Astrocyte (in vitro differentiated cells and primary cell): ENCODE measurements around the gene ZNF546. TPM values are rescaled to one million over a fixed set of nuclear protein-coding genes. Genes with fewer than 3 reads are reported as not detected.

Experiments
- DNase-seq: peaks from one replicate; pipeline ENCODE4 v3.0.0-alpha.2; 2010; ENCODE audit warnings: low read depth
- FAIRE-seq: peaks from 2 replicates; lab custom pipeline; 2011; peaks lifted over from hg19 to GRCh38; lab: Jason Lieb, UNC
- H2AFZ ChIP-seq: 2 replicates; pipeline ENCODE4 v1.6.0; 2012; ENCODE audit warnings: low read depth, low read length, inconsistent platforms
- H3K27ac ChIP-seq: 2 replicates; pipeline ENCODE4 v1.5.1; 2011; ENCODE audit warnings: low read depth, low read length, inconsistent platforms
- H3K27me3 ChIP-seq: 2 replicates; pipeline ENCODE4 v1.6.0; 2011; ENCODE audit warnings: low read length, inconsistent platforms; ENCODE audit not compliant: insufficient read depth
- H3K36me3 ChIP-seq: 2 replicates; pipeline ENCODE4 v1.5.1; 2011; ENCODE audit warnings: low read length, inconsistent platforms; ENCODE audit not compliant: insufficient read depth
- H3K4me1 ChIP-seq: 2 replicates; pipeline ENCODE4 v1.5.1; 2011; ENCODE audit warnings: low read length, inconsistent platforms; ENCODE audit not compliant: insufficient read depth
- H3K4me2 ChIP-seq: 2 replicates; pipeline ENCODE4 v1.6.0; 2012; ENCODE audit warnings: low read length, inconsistent platforms
- H3K4me3 ChIP-seq: 2 replicates; pipeline ENCODE4 v1.5.1; 2011; ENCODE audit warnings: low read depth, mild to moderate bottlenecking, low read length, inconsistent platforms; ENCODE audit not compliant: insufficient read depth
- H3K79me2 ChIP-seq: 2 replicates; pipeline ENCODE4 v1.6.0; 2012; ENCODE audit warnings: mild to moderate bottlenecking, low read length, inconsistent platforms; ENCODE audit not compliant: insufficient read depth
- H3K9ac ChIP-seq: 2 replicates; pipeline ENCODE4 v1.6.0; 2012; ENCODE audit warnings: mild to moderate bottlenecking, low read length, inconsistent platforms
- H3K9me3 ChIP-seq: 2 replicates; pipeline ENCODE4 v1.5.1; 2012; ENCODE audit warnings: low read depth, mild to moderate bottlenecking, low read length, inconsistent platforms; ENCODE audit not compliant: insufficient read depth
- H4K20me1 ChIP-seq: 2 replicates; pipeline ENCODE4 v1.6.0; 2012; ENCODE audit warnings: low read length, inconsistent platforms; ENCODE audit not compliant: insufficient read depth
- H3K27ac Mint-ChIP-seq: one replicate; pipeline ENCODE4 v1.8.0; 2021; ENCODE audit warnings: mild to moderate bottlenecking, mixed read lengths; ENCODE audit not compliant: unreplicated experiment
- H3K27me3 Mint-ChIP-seq: one replicate; pipeline ENCODE4 v1.8.0; 2021; ENCODE audit warnings: low read depth, mixed read lengths; ENCODE audit not compliant: unreplicated experiment
- H3K36me3 Mint-ChIP-seq: one replicate; pipeline ENCODE4 v1.8.0; 2021; ENCODE audit warnings: low read depth, mixed read lengths; ENCODE audit not compliant: unreplicated experiment
- H3K4me1 Mint-ChIP-seq: one replicate; pipeline ENCODE4 v1.8.0; 2021; ENCODE audit warnings: low read depth, mixed read lengths; ENCODE audit not compliant: unreplicated experiment
- H3K4me3 Mint-ChIP-seq: one replicate; pipeline ENCODE4 v1.8.0; 2021; ENCODE audit warnings: mild to moderate bottlenecking, moderate library complexity, mixed read lengths; ENCODE audit not compliant: unreplicated experiment
- H3K9me3 Mint-ChIP-seq: one replicate; pipeline ENCODE4 v1.8.0; 2021; ENCODE audit warnings: mild to moderate bottlenecking, mixed read lengths; ENCODE audit not compliant: unreplicated experiment
- CTCF ChIP-seq: IDR thresholded peaks from 2 replicates; pipeline ENCODE4 v1.5.1; 2011; ENCODE audit warnings: low read depth, mild to moderate bottlenecking, inconsistent platforms, low read length, moderate library complexity; ENCODE audit not compliant: insufficient read depth
- EZH2 ChIP-seq: IDR thresholded peaks from 2 replicates; pipeline ENCODE4 v1.6.1; 2012; ENCODE audit warnings: mild to moderate bottlenecking, low read length, inconsistent platforms; ENCODE audit not compliant: insufficient read depth
- total RNA-seq: library from RNA; stranded (reverse); gene quantifications from 2 replicates; pipeline ENCODE4 v1.2.1, GENCODE V29; 2021

ZNF546 gene
- total RNA-seq, 1 donor from 2014 or later = 3.0 TPM

GRCh38 chr19:39986643-39987042 lies 10.2 kb upstream of the ZNF546 start:
- Histone ChIP-seq H3K4me1 (no peaks in the 10 kb centered on the region), H3K4me2 (no peak overlapping the region), H3K79me2 (peaks cover 34% of the 10 kb centered on the region), H3K9ac (no peak overlapping the region), H3K9me3 (peaks cover 4% of the 10 kb centered on the region), H3K27me3 (no peaks in the 10 kb centered on the region), H3K27ac (no peak overlapping the region), H4K20me1 (peaks cover 14% of the 10 kb centered on the region), H3K4me3 (no peak overlapping the region), H3K36me3 (peaks cover 8% of the 10 kb centered on the region), H2AFZ (no peak overlapping the region)
- Mint-ChIP-seq H3K27ac (no peak overlapping the region), H3K27me3 (no peaks in the 10 kb centered on the region), H3K36me3 (peaks cover 19% of the 10 kb centered on the region), H3K9me3 (peaks cover 17% of the 10 kb centered on the region), H3K4me3 (no peak overlapping the region), H3K4me1 (no peaks in the 10 kb centered on the region)
- FAIRE-seq = no peak
- DNase-seq = no peak
- TF ChIP-seq CTCF (no peak), EZH2 (no peak)

GRCh38 chr19:39987167-39987566 lies 9.7 kb upstream of the ZNF546 start:
- Mint-ChIP-seq H3K27me3 (no peaks in the 10 kb centered on the region), H3K4me1 (no peaks in the 10 kb centered on the region), H3K4me3 (no peak overlapping the region), H3K36me3 (peaks cover 17% of the 10 kb centered on the region), H3K27ac (no peak overlapping the region), H3K9me3 (peaks cover 19% of the 10 kb centered on the region)
- H2AFZ ChIP-seq = no peak overlapping the region
- no peak for TF ChIP-seq CTCF
- no peak for TF ChIP-seq EZH2
- peaks cover 6% of the 10 kb centered on the region for H3K36me3 ChIP-seq
- H3K4me2 ChIP-seq = no peak overlapping the region
- H3K79me2 ChIP-seq = peaks cover 35% of the 10 kb centered on the region
- H3K4me3 ChIP-seq = no peak overlapping the region
- DNase-seq (no peak), FAIRE-seq (no peak)
- H3K4me1 ChIP-seq = no peaks in the 10 kb centered on the region
- H3K9ac ChIP-seq = no peak overlapping the region
- H4K20me1 ChIP-seq = peaks cover 14% of the 10 kb centered on the region
- peaks cover 4% of the 10 kb centered on the region for H3K9me3 ChIP-seq
- H3K27me3 ChIP-seq = no peaks in the 10 kb centered on the region
- H3K27ac ChIP-seq = no peak overlapping the region

- no peaks in the 10 kb centered on the region for H3K27me3 Mint-ChIP-seq
- Histone ChIP-seq H3K4me2 (no peak overlapping the region), H4K20me1 (peaks cover 14% of the 10 kb centered on the region), H3K4me3 (no peak overlapping the region), H3K4me1 (no peaks in the 10 kb centered on the region), H3K9ac (no peak overlapping the region), H3K79me2 (peaks cover 36% of the 10 kb centered on the region), H2AFZ (no peak overlapping the region), H3K9me3 (peaks cover 4% of the 10 kb centered on the region), H3K36me3 (peaks cover 1% of the 10 kb centered on the region), H3K27ac (no peak overlapping the region), H3K27me3 (no peaks in the 10 kb centered on the region)
- no peak for DNase-seq
- H3K4me1 Mint-ChIP-seq = no peaks in the 10 kb centered on the region
- H3K27ac Mint-ChIP-seq = no peak overlapping the region
- no peak for FAIRE-seq
- TF ChIP-seq CTCF = no peak
- TF ChIP-seq EZH2 = no peak
- no peak overlapping the region for H3K4me3 Mint-ChIP-seq
- peaks cover 23% of the 10 kb centered on the region for H3K9me3 Mint-ChIP-seq
- H3K36me3 Mint-ChIP-seq = peaks cover 17% of the 10 kb centered on the region
These were observed 9.3 kb upstream of the ZNF546 start for GRCh38 chr19:39987596-39987995.
